ENCODE results near the gene PTGFRN. TPM values are rescaled to one million over a fixed set of nuclear protein-coding genes. Genes with fewer than 3 reads are reported as not detected.

Gene PTGFRN
- total RNA-seq, 2 experiments from 2014 or later = not detected

- no peaks in the 10 kb centered on the region for H3K9me2 ChIP-seq (ENCODE audit: insufficient read depth, low read length)
- TF ChIP-seq EZH2phosphoT487 (IDR thresholded peaks at IDR 0.05; ENCODE audit: borderline replicate concordance, low read depth, low read length) (no peak), CTCF (conservative IDR thresholded peaks at IDR 0.05; ENCODE audit: low read length) (no peak)
- no peak overlapping the region for H3K4me3 ChIP-seq (ENCODE audit: low read depth, low read length, poor library complexity, severe bottlenecking)
- H3K9me3 ChIP-seq (ENCODE audit: low read length) = no peaks in the 10 kb centered on the region
- no peaks in the 10 kb centered on the region for H3K36me3 ChIP-seq (ENCODE audit: insufficient read depth, low read length)
- ChIA-PET POLR2A (no interaction called here), CTCF (ENCODE audit: unreplicated experiment) (no interaction called here)
- no peaks in the 10 kb centered on the region for H4K20me1 ChIP-seq (ENCODE audit: insufficient read depth, low read length)
- BruUV-seq (replicated peaks) = no TSS peak
- DNase-seq (ENCODE audit: low spot score) = no peak
- intact Hi-C loops (cut with micrococcal nuclease; ENCODE audit: unreplicated experiment) = no loop called here
- no peaks in the 10 kb centered on the region for H3K4me1 ChIP-seq (ENCODE audit: insufficient read depth, low read length, poor library complexity, severe bottlenecking)
- no peak overlapping the region for H2AFZ ChIP-seq (ENCODE audit: low read length)
- no peaks in the 10 kb centered on the region for H3K79me2 ChIP-seq (ENCODE audit: insufficient read depth, low read depth, low read length)
- no peak overlapping the region for H3K4me2 ChIP-seq (ENCODE audit: low read length)
- no peak overlapping the region for H3K27ac ChIP-seq (ENCODE audit: low read depth, low read length, poor library complexity, severe bottlenecking)
Observed at GRCh38 chr1:116887212-116887611, 22.5 kb upstream of the PTGFRN start.

DNA sequence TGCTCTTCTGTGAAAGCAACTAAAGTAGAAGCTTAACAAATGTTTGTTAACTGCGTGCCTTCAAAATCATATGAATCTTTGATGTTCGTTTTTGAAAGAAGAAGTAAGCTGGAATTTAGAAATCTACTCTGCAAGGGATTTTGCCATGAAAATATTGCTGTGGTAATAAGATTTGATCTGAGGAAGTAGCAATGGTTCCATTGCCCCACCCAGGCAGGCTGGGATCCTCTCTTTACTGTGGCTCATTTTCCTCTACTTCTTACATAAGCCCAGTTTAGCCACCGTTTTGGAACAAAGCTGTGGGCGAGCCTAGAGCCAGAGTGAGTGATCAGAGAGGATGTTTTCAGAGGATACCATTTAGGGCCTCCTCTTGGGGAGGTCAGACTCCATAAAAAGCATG is 20.3 kb upstream of the PTGFRN start:
- Histone ChIP-seq H3K4me1 (ENCODE audit: insufficient read depth, low read length, poor library complexity, severe bottlenecking) (no peaks in the 10 kb centered on the region), H3K4me2 (ENCODE audit: low read length) (no peak overlapping the region), H3K9me2 (ENCODE audit: insufficient read depth, low read length) (no peaks in the 10 kb centered on the region), H3K27ac (ENCODE audit: low read depth, low read length, poor library complexity, severe bottlenecking) (no peak overlapping the region), H4K20me1 (ENCODE audit: insufficient read depth, low read length) (no peaks in the 10 kb centered on the region), H3K79me2 (ENCODE audit: insufficient read depth, low read depth, low read length) (no peaks in the 10 kb centered on the region), H2AFZ (ENCODE audit: low read length) (no peak overlapping the region), H3K36me3 (ENCODE audit: insufficient read depth, low read length) (no peaks in the 10 kb centered on the region), H3K4me3 (ENCODE audit: low read depth, low read length, poor library complexity, severe bottlenecking) (no peak overlapping the region), H3K9me3 (ENCODE audit: low read length) (no peaks in the 10 kb centered on the region)
- no TSS peak for BruUV-seq (replicated peaks)
- intact Hi-C loops (cut with micrococcal nuclease; ENCODE audit: unreplicated experiment) = no loop called here
- ChIA-PET CTCF (ENCODE audit: unreplicated experiment) (no interaction called here), POLR2A (interaction anchor here (0.6 kb wide), 1 partner anchor 193 kb away, joined by 3 read pairs; no protein-coding TSS in a partner anchor)
- no peak for DNase-seq (ENCODE audit: low spot score)
- no peak for TF ChIP-seq CTCF (conservative IDR thresholded peaks at IDR 0.05; ENCODE audit: low read length)
- TF ChIP-seq EZH2phosphoT487 (IDR thresholded peaks at IDR 0.05; ENCODE audit: borderline replicate concordance, low read depth, low read length) = no peak

- H3K9me3 ChIP-seq (ENCODE audit: low read length) = 0 out of 2 replicates have a peak, but pooled peaks cover 7% of the 10 kb centered on the region
- no peaks in the 10 kb centered on the region for H4K20me1 ChIP-seq (ENCODE audit: insufficient read depth, low read length)
- H3K4me1 ChIP-seq (ENCODE audit: insufficient read depth, low read length, poor library complexity, severe bottlenecking) = no peaks in the 10 kb centered on the region
- H3K4me3 ChIP-seq (ENCODE audit: low read depth, low read length, poor library complexity, severe bottlenecking) = no peak overlapping the region
- ChIA-PET CTCF (ENCODE audit: unreplicated experiment) (no interaction called here), POLR2A (no interaction called here)
- no TSS peak for BruUV-seq (replicated peaks)
- intact Hi-C loops (cut with micrococcal nuclease; ENCODE audit: unreplicated experiment) = no loop called here
- TF ChIP-seq CTCF (conservative IDR thresholded peaks at IDR 0.05; ENCODE audit: low read length) = no peak
- no peak for TF ChIP-seq EZH2phosphoT487 (IDR thresholded peaks at IDR 0.05; ENCODE audit: borderline replicate concordance, low read depth, low read length)
- no peaks in the 10 kb centered on the region for H3K36me3 ChIP-seq (ENCODE audit: insufficient read depth, low read length)
- no peak overlapping the region for H3K4me2 ChIP-seq (ENCODE audit: low read length)
- no peaks in the 10 kb centered on the region for H3K79me2 ChIP-seq (ENCODE audit: insufficient read depth, low read depth, low read length)
- DNase-seq (ENCODE audit: low spot score) = no peak
- no peaks in the 10 kb centered on the region for H3K9me2 ChIP-seq (ENCODE audit: insufficient read depth, low read length)
- H3K27ac ChIP-seq (ENCODE audit: low read depth, low read length, poor library complexity, severe bottlenecking) = no peak overlapping the region
- no peak overlapping the region for H2AFZ ChIP-seq (ENCODE audit: low read length)
Observed at GRCh38 chr1:116891396-116892079, 18.2 kb upstream of the PTGFRN start.
